Upper lobe of left lung (tissue), 4 donors: Measurements from ENCODE around the gene SETBP1.

Experiments used
- EP300 ChIP-seq, 4 donors: sonication (generic); formaldehyde crosslinking; IDR thresholded peaks; one replicate each; pipeline ENCODE4 v1.5.1; 2017; ENCODE audit warnings: antibody characterized with exemption in 4 of 4, control low read depth in 2 of 4
- POLR2A ChIP-seq, 4 donors: fragments of 450-650 bp; IDR thresholded peaks; one replicate each; pipeline ENCODE4 v1.5.1; 2016 to 2017; ENCODE audit warnings: antibody characterized with exemption in 4 of 4, mild to moderate bottlenecking in 2 of 4
- TF ChIP-seq, protein P1 (sequence below), 6 experiments: fragments of 450-650 bp in 4 of 6; fragments of 200-600 bp in 2 of 6; sonication (generic) in 2 of 6; IDR thresholded peaks; one replicate each; pipeline ENCODE4 v1.5.1; 2016 to 2019; ENCODE audit warnings: antibody characterized with exemption in 6 of 6

- TF ChIP-seq, protein P1, sequence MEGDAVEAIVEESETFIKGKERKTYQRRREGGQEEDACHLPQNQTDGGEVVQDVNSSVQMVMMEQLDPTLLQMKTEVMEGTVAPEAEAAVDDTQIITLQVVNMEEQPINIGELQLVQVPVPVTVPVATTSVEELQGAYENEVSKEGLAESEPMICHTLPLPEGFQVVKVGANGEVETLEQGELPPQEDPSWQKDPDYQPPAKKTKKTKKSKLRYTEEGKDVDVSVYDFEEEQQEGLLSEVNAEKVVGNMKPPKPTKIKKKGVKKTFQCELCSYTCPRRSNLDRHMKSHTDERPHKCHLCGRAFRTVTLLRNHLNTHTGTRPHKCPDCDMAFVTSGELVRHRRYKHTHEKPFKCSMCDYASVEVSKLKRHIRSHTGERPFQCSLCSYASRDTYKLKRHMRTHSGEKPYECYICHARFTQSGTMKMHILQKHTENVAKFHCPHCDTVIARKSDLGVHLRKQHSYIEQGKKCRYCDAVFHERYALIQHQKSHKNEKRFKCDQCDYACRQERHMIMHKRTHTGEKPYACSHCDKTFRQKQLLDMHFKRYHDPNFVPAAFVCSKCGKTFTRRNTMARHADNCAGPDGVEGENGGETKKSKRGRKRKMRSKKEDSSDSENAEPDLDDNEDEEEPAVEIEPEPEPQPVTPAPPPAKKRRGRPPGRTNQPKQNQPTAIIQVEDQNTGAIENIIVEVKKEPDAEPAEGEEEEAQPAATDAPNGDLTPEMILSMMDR (IDR thresholded peaks at IDR 0.05) = no peak
- no peak for TF ChIP-seq POLR2A (IDR thresholded peaks at IDR 0.05)
- no peak for TF ChIP-seq EP300 (IDR thresholded peaks at IDR 0.05)
Observed at GRCh38 chr18:44731530-44732237, 51.0 kb downstream of the SETBP1 start.
